Mesenteric fat pad (tissue), 1 donor: ENCODE measurements around the gene LILRA2. TPM values are rescaled to one million over a fixed set of nuclear protein-coding genes. Genes with fewer than 3 reads are reported as not detected.
A peak's percentile ranks its signal among the peaks of the same experiment; 100 is the strongest.
"Not testable (repeated sequence)": the region's sequence is repeated elsewhere in the genome, so short reads cannot be mapped to it uniquely, and the experiment has no call there.

Experiments
- DNase-seq: peaks from one replicate; pipeline ENCODE4 v3.0.0-alpha.2; 2020; ENCODE audit warnings: low spot score
- total RNA-seq: library from RNA; stranded (reverse); fragmentation: NEBNext Ultra II Directional; extraction: Animal tissue kit (Norgen Biotek cat#: 25700); gene quantifications from one replicate; pipeline ENCODE4 v1.2.1, GENCODE V29; 2021
- donor health status: DM: yes; HTN: yes; CAD: no.

Gene LILRA2
- total RNA-seq, 1 donor from 2014 or later: 10.0 TPM

DNA sequence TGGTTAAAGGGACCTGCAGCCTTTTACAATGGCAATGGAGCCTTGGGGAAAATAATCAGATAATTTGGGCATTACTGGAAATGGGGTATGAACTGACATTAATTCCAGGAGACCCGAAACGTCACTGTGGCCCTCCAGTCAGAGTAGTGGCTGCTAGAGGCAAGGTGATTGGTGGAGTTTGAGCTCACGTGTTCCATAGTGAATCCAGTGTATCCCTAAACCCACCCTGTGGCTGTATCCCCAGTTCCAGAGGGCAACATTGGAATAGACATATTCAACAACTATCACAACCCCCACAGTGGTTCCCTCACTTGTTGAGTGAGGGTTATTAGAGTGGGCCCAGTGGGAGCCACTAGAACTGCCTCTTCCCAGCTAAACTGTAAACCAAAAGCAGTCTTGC, 3.3 kb upstream of the LILRA2 start:
- DNase-seq: no peak

DNA sequence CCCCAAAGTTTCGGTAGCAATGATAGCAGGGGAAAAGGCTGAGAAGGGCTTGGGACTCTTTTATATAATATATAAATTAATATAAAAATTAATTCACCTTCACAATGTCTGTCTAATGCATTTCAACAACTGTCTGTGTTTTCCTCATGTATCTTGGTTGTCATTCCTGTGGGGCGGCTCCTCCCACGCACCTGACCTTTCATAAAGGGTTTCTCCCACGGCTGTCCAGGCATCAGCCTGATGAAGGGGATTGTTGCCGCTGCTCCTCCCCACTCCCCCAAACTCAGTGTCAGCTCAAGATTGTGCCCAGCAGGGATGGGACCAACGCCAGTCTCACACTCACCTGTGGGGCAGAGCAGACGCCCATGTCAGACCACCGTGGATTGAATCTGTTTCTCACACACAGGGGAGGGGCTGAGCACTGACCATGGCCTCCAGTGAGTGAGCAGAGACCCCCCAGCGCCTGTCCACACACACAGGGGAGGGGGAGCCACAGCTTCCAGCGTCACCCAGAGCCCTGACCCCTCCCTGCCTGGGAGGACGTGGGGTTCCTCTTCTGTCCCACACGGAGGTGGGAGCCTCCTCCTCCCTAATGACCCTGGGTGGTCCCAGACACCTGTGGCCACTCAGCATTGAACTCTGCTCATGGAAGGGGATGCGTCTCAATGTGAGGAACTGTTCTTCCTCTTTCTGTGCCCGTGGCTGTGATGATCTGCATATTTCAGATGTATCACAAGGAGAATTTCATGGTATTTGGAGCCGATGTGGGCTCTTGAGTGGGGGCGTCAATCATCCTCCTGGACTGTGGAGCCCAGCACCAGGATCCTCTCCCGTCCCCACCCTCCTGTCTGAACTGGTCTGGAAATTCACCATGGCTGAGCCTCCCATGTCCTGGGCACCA, 1.6 kb upstream of the LILRA2 start:
- DNase-seq: not testable (repeated sequence)

GRCh38 chr19:54572696-54573311, 786 bp upstream of the LILRA2 start:
- DNase-seq: no peak

GRCh38 chr19:54574051-54574450, 461 bp downstream of the LILRA2 start:
- peak; percentile 83 for DNase-seq

DNA sequence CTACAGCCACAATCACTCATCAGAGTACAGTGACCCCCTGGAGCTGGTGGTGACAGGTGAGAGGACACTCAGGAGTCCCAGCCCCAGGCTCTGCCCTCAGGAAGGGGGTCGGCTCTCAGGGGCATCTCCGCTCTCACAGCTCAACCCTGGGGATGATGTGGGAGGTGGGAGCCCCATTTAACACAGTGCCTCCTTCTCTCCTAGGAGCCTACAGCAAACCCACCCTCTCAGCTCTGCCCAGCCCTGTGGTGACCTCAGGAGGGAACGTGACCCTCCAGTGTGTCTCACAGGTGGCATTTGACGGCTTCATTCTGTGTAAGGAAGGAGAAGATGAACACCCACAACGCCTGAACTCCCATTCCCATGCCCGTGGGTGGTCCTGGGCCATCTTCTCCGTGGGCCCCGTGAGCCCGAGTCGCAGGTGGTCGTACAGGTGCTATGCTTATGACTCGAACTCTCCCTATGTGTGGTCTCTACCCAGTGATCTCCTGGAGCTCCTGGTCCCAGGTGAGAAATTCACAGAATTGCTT, 1.0 kb downstream of the LILRA2 start:
- DNase-seq: peak; percentile 80

DNA sequence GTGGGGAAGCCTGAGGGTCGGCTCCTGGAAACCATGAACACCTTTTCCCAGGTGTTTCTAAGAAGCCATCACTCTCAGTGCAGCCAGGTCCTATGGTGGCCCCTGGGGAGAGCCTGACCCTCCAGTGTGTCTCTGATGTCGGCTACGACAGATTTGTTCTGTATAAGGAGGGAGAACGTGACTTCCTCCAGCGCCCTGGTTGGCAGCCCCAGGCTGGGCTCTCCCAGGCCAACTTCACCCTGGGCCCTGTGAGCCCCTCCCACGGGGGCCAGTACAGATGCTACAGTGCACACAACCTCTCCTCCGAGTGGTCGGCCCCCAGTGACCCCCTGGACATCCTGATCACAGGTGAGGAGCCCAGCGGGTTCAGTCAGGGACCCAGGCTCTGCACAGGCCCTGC, 1.6 kb downstream of the LILRA2 start:
- DNase-seq: peak; percentile 60

DNA sequence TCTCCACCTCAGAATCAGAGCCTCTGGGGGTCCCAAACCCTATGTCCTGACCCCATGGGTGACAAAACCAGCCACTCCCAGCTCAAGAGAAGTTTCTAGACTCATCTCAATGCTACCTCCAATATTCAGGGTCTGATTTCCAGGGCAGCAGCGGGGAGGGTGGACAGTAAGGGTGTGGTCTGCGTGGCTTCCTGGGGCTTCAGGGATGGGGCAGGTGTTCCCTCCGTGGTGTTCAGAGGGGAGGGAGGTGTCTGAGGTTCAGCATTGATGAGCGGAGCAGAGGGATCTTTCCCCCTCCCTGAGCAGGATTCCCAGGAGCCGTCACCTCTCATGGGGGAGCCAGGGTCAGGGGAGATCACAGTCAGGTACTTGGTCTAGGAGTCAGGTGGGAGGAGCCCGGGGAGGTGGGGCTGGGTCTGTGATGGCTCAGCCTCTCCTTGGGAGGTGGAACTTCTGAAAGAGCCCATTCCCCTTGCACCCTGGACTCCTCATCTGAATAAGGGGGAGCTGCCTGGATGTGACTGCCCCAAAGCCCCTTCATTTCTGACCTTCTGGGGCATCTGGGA, 2.9 kb downstream of the LILRA2 start:
- DNase-seq: no peak

DNA sequence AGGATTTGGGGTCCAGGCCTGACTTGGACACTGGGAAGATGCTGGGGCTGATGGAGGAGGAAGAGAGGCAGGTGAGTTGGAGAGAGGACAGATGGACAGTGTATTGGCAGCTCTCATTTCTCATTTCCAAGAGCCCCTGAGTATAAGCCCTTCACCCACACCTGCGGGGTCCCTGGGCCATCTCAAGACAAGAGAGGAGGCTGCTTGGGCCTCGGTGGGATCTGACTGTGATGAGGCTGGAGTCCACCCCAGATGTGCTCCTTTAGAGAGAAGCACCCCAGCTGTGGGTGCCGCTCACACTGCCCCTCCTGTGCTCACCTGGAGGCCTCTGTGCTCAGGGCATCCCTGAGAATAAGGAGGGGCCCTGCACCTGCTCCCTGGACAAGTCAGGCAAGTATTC, 3.7 kb downstream of the LILRA2 start:
- peak; percentile 57 for DNase-seq

GRCh38 chr19:54578268-54578667, 4.7 kb downstream of the LILRA2 start:
- DNase-seq: not testable (repeated sequence)

DNA sequence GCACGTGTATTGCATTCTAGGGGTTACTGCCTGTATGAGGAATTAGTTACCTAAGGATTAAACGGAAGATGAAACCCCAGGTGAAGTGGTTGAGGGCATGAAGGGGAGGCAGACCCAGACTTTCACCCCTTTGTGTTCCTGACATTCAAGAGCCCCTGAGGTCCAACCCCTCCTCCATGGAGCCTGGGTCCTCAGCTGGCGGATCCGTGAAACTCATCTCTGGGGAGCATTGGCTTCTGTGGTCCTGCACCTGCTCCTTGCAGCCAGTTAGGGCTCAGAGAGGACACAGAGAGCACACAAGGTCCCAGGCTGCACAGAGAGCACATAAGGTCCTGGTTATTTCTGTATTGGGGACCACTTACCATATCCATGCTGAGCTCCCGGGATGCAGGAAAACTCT, 12.8 kb downstream of the LILRA2 start:
- peak; percentile 59 for DNase-seq

DNA sequence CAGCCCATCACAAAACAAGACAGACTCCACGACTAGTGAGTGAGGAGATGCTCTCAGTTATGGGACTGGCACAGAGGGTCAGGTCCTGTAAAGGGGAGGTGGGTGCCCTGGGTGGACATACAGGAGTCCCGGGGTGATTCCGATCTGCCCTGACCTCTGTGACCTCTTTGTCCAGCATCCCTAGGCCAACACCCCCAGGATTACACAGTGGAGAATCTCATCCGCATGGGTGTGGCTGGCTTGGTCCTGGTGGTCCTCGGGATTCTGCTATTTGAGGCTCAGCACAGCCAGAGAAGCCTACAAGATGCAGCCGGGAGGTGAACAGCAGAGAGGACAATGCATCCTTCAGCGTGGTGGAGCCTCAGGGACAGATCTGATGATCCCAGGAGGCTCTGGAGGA, 13.4 kb downstream of the LILRA2 start:
- DNase-seq: peak; percentile 77

- DNase-seq: peak; percentile 68
Observed at GRCh38 chr19:54593445-54593844, 19.9 kb downstream of the LILRA2 start, which contains the start of gene LILRA1. Gene LILRA1, plus strand, starts transcription at chr19:54593632. Its CDS starts 613 bp downstream, at chr19:54594245.

DNA sequence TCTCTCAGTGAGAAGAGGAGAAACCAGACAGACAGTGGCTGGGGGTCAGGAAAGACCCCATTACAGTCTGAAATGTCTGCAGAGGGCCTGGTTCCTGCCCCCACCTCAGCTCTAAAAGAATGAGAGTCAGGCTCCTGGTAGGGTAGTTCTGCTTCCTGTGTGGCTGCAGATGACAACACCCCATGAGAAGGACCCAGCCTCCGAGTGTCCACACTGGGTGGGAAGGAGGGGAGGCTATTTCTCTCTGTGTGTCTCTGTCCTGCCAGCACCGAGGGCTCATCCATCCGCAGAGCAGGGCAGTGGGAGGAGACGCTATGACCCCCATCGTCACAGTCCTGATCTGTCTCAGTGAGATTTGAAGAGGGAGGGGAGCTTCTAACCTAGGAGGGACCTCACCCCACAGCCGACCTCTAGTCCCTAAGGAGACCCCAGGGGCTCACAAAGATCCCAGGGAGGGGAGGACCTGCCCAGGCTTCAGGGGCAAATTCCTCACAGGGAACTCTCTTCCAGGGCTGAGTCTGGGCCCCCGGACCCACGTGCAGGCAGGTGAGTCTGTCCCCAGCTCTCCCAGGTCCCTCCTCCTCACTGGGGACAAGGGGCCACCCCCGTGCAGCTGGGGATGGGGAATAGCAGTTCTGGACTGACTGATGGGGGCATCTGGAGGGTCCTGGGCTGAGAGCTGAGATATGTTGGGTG, 20.5 kb downstream of the LILRA2 start:
- DNase-seq: peak; percentile 69

GRCh38 chr19:54594737-54595136, 21.1 kb downstream of the LILRA2 start:
- peak; percentile 67 for DNase-seq

GRCh38 chr19:54595680-54596436, 22.3 kb downstream of the LILRA2 start:
- peak; percentile 88 for DNase-seq

- DNase-seq: no peak
Observed at GRCh38 chr19:54600212-54600611, 26.6 kb downstream of the LILRA2 start.

- no peak for DNase-seq
Observed at GRCh38 chr19:54606230-54606629, 32.6 kb downstream of the LILRA2 start.

- DNase-seq: no peak
Observed at GRCh38 chr19:54606891-54607784, 33.5 kb downstream of the LILRA2 start.

- DNase-seq: no peak
Observed at GRCh38 chr19:54607785-54608150, 34.2 kb downstream of the LILRA2 start.

GRCh38 chr19:54608205-54608604, 34.6 kb downstream of the LILRA2 start:
- DNase-seq: no peak
